ENCODE measurements around the gene CCNJL.

GRCh38 chr5:160260006-160260775 lies 52.2 kb downstream of the CCNJL start:
- TF ChIP-seq POLR2A (IDR thresholded peaks at IDR 0.05; ENCODE audit: low read depth, low read length) (no peak), POLR2AphosphoS5 (IDR thresholded peaks at IDR 0.05; ENCODE audit: low read depth, low read length) (no peak), TAF1 (IDR thresholded peaks at IDR 0.05; ENCODE audit: low read depth, low read length) (no peak)
